K562 (cell line): ENCODE results near the gene MCEE. TPM values are rescaled to one million over a fixed set of nuclear protein-coding genes. Genes with fewer than 3 reads are reported as not detected.

Experiments
- BHLHE40 ChIP-seq: IDR thresholded peaks from 2 replicates; pipeline ENCODE4 v1.6.1; 2011; ENCODE audit warnings: low read length, improper control_type of control experiment
- CBFB ChIP-seq: sonication (generic); formaldehyde crosslinking; IDR thresholded peaks from 2 replicates; pipeline ENCODE4 v1.4.0; 2020; ENCODE audit warnings: mild to moderate bottlenecking, missing genetic modification reagents
- CHD1 ChIP-seq: fragments of 200-600 bp; sonication (generic); IDR thresholded peaks from one replicate; pipeline ENCODE4 v1.6.1; 2012; ENCODE audit warnings: mild to moderate bottlenecking, moderate library complexity, low read length, inconsistent platforms
- CREB5 ChIP-seq: fragments of 250-450 bp; sonication (Bioruptor Pico); IDR thresholded peaks from 2 replicates; pipeline ENCODE4 v1.5.0; 2020; ENCODE audit warnings: mild to moderate bottlenecking
- DIDO1 ChIP-seq: fragments of 450-650 bp; IDR thresholded peaks from 2 replicates; pipeline ENCODE4 v1.6.1; 2016; ENCODE audit warnings: low read depth, missing biosample characterization, missing genetic modification characterization
- GTF2F1 ChIP-seq: IDR thresholded peaks from 2 replicates; pipeline ENCODE4 v1.6.1; 2011; ENCODE audit warnings: low read depth, low read length, improper control_type of control experiment
- HDAC2 ChIP-seq: fragments of 450-650 bp; IDR thresholded peaks from 2 replicates; pipeline ENCODE4 v1.6.1; 2016; ENCODE audit warnings: mild to moderate bottlenecking
- HDAC8 ChIP-seq: fragments of 450-650 bp; IDR thresholded peaks from 2 replicates; pipeline ENCODE4 v1.6.1; 2016; ENCODE audit warnings: mild to moderate bottlenecking, missing genetic modification characterization, moderate library complexity, missing compliant biosample characterization
- KHSRP ChIP-seq: fragments of 450-650 bp; IDR thresholded peaks from 2 replicates; pipeline ENCODE4 v1.6.1; 2017
- NBN ChIP-seq: fragments of 450-650 bp; IDR thresholded peaks from 2 replicates; pipeline ENCODE4 v1.6.1; 2016; ENCODE audit warnings: low read depth, mild to moderate bottlenecking
- NEUROD1 ChIP-seq: fragments of 150-350 bp; IDR thresholded peaks from 2 replicates; pipeline ENCODE4 v1.6.1; 2014; ENCODE audit warnings: borderline replicate concordance, low read length, low read depth; ENCODE audit not compliant: partially characterized antibody
- NRF1 ChIP-seq, 2 experiments: fragments of 450-650 bp; IDR thresholded peaks in 1 of 2; conservative IDR thresholded peaks in 1 of 2; 2 replicates each; pipeline ENCODE4 v1.6.1; 2014; ENCODE audit warnings: mild to moderate bottlenecking in 2 of 2
- PHF8 ChIP-seq: fragments of 200-600 bp; sonication (generic); IDR thresholded peaks from 2 replicates; pipeline ENCODE4 v1.6.1; 2012; ENCODE audit warnings: mixed run types, mild to moderate bottlenecking, inconsistent platforms, low read length, moderate library complexity, borderline replicate concordance
- RBBP5 ChIP-seq: fragments of 200-600 bp; sonication (generic); IDR thresholded peaks from 2 replicates; pipeline ENCODE4 v1.6.1; 2012; ENCODE audit warnings: borderline replicate concordance, mild to moderate bottlenecking, low read length, control low read depth, inconsistent platforms; ENCODE audit not compliant: insufficient read depth, poor library complexity, severe bottlenecking
- SIX5 ChIP-seq, 2 experiments: IDR thresholded peaks; 2 replicates each; pipeline ENCODE4 v1.6.1; 2011; ENCODE audit warnings: low read length in 2 of 2, borderline replicate concordance in 1 of 2, low read depth in 1 of 2, mild to moderate bottlenecking in 1 of 2, moderate library complexity in 1 of 2; ENCODE audit not compliant: insufficient read depth in 1 of 2
- SP1 ChIP-seq: sonication (generic); formaldehyde crosslinking; IDR thresholded peaks from 2 replicates; pipeline ENCODE4 v1.8.1; 2022; ENCODE audit warnings: mild to moderate bottlenecking, missing genetic modification reagents
- TAF7 ChIP-seq: fragments of 450-650 bp; IDR thresholded peaks from 2 replicates; pipeline ENCODE4 v1.6.1; 2016; ENCODE audit warnings: missing genetic modification characterization, missing compliant biosample characterization
- TGIF2 ChIP-seq: sonication (generic); formaldehyde crosslinking; IDR thresholded peaks from 2 replicates; pipeline ENCODE4 v1.8.1; 2022; ENCODE audit warnings: mild to moderate bottlenecking, missing genetic modification reagents, moderate library complexity
- YY1 ChIP-seq, 3 experiments: IDR thresholded peaks; 2 replicates each; pipeline ENCODE4 v1.6.1; 2011; ENCODE audit warnings: low read length in 2 of 3, mild to moderate bottlenecking in 2 of 3, moderate library complexity in 2 of 3, borderline replicate concordance in 1 of 3, control low read depth in 1 of 3, low read depth in 1 of 3; ENCODE audit not compliant: insufficient read depth in 3 of 3, insufficient replicate concordance in 2 of 3, control insufficient read depth in 1 of 3, insufficient read length in 1 of 3; ENCODE audit errors: extremely low read depth in 1 of 3
- ZFX ChIP-seq: sonication (generic); formaldehyde crosslinking; IDR thresholded peaks from 2 replicates; pipeline ENCODE4 v1.8.0; 2022; ENCODE audit warnings: mild to moderate bottlenecking, missing genetic modification reagents, moderate library complexity
- ZNF197 ChIP-seq: fragments of 200-800 bp; sonication (Bioruptor generic); IDR thresholded peaks from 2 replicates; pipeline ENCODE4 v1.6.1; 2016; ENCODE audit warnings: low read depth, missing genetic modification characterization, missing compliant biosample characterization
- ZNF507 ChIP-seq: conservative IDR thresholded peaks from 2 replicates; pipeline ENCODE4 v1.6.1; 2017; ENCODE audit warnings: missing genetic modification characterization, missing compliant biosample characterization
- ZNF639 ChIP-seq, 2 experiments: fragments of 200-800 bp in 1 of 2; sonication (Bioruptor generic) in 1 of 2; sonication (generic) in 1 of 2; formaldehyde crosslinking in 1 of 2; IDR thresholded peaks in 1 of 2; conservative IDR thresholded peaks in 1 of 2; 2 replicates each; pipeline versions ENCODE4 v1.5.0 to v1.6.1; 2016 to 2020; ENCODE audit warnings: missing compliant biosample characterization in 1 of 2, missing genetic modification characterization in 1 of 2, missing genetic modification reagents in 1 of 2
- polyA plus RNA-seq, 8 experiments: library from polyadenylated mRNA; depleted of rRNA in 4 of 8; stranded (reverse) in 5 of 8; unstranded in 3 of 8; fragments of >200 nt; fragmentation: Nextera tagmentation in 2 of 8; fragmentation: Illumina TruSeq in 1 of 8; extraction: Ambion mirVana in 2 of 8; extraction: Trizol in 1 of 8; gene quantifications; 2 replicates each; pipeline versions ENCODE4 v1.2.1 to v1.2.3, GENCODE V29; 2011 to 2014; ENCODE audit warnings: inconsistent platforms in 1 of 8, missing spikeins in 1 of 8
- total RNA-seq, 7 experiments: library from RNA; depleted of rRNA in 6 of 7; stranded (reverse); fragments of >200 nt in 6 of 7; fragmentation: Illumina TruSeq in 2 of 7; extraction: Trizol in 2 of 7; gene quantifications; 2 replicates each; pipeline versions ENCODE4 v1.2.1 to v1.2.3, GENCODE V29; 2011 to 2021; ENCODE audit warnings: low replicate concordance in 1 of 7

MCEE gene
- total and polyA plus RNA-seq, 9 of the 15 experiments (the other 6 are each of a cell fraction or from before 2014, with no cell fraction given) = 15.6 to 49.1 (median 24.5) TPM

- TF ChIP-seq TAF7 (tag) (peak; percentile 87), DIDO1 (tag) (peak; percentile 90), PHF8 (peak; percentile 79), ZNF197 (CRISPR knock-in tag) (peak; percentile 35; the same call in 1 of the 2 replicates), CREB5 (CRISPR knock-in tag) (peak; percentile 73; the same call in 1 of the 2 replicates), NRF1 (conservative IDR thresholded peaks at IDR 0.05 in 1 of 2, IDR thresholded peaks at IDR 0.05 in 1 of 2) (peak; percentile 30 to 58; a peak in 2 of 4 replicates), ZNF507 (tag) (no peak), HDAC8 (tag) (0 out of 2 replicates have a peak, but pooled peaks have one; percentile 32), GTF2F1 (peak; percentile 74; the same call in 1 of the 2 replicates), RBBP5 (peak; percentile 95), CHD1 (peak; percentile 66), YY1 (IDR thresholded peaks at IDR 0.05; ENCODE audit: borderline replicate concordance in 1 of 3, control insufficient read depth in 1 of 3, extremely low read depth in 1 of 3, insufficient read depth in 3 of 3, insufficient read length in 1 of 3, insufficient replicate concordance in 2 of 3, low read depth in 1 of 3, low read length in 2 of 3) (peak; percentile 83 to 94 (median 93)), SP1 (CRISPR knock-in tag) (peak; percentile 81), NEUROD1 (peak; percentile 77), HDAC2 (peak; percentile 89), BHLHE40 (peak; percentile 31; the same call in 1 of the 2 replicates), KHSRP (no peak), CBFB (CRISPR knock-in tag) (peak; percentile 73; the same call in 1 of the 2 replicates), TGIF2 (peak; percentile 89; the same call in 1 of the 2 replicates), ZFX (CRISPR knock-in tag) (peak; percentile 82), SIX5 (IDR thresholded peaks at IDR 0.05; ENCODE audit: borderline replicate concordance in 1 of 2, insufficient read depth in 1 of 2, low read depth in 1 of 2, low read length in 2 of 2) (peak; percentile 56 to 61; a peak in 3 of 4 replicates), ZNF639 (CRISPR knock-in tag; conservative IDR thresholded peaks at IDR 0.05 in 1 of 2, IDR thresholded peaks at IDR 0.05 in 1 of 2) (peak in 1 of 2 experiments; percentile 80; a peak in 2 of 4 replicates), NBN (0 out of 2 replicates have a peak, but pooled peaks have one; percentile 54)
Measured at GRCh38 chr2:71130152-71130904, at the start of gene MCEE, which contains the start of gene MPHOSPH10 (continued).
